ENCODE measurements around the gene TFAP2A. TPM values are rescaled to one million over a fixed set of nuclear protein-coding genes. Genes with fewer than 3 reads are reported as not detected.

TFAP2A gene
- polyA plus RNA-seq, 3 donors: not detected

DNA sequence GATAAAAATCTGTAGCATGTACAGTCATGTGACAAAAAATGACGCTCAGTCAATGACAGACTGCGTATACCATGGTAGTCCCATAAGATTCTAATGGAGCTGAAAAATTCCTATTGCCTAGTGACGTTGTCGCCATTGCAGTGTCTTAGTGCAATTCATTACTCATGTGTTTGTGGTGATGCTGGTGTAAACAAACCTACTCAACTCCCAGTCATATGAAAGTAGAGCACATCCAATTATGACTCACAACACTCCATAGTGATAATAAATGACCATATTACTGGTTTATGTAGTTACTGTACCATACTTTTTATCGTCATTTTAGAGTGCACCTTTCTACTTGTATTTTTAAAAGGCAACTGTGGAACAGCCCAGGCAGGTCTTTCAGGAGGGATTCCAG lies 45.0 kb downstream of the TFAP2A start:
- Mint-ChIP-seq H3K27me3 (ENCODE audit: low read depth in 3 of 3) (peaks cover 7 to 14% (median 12%) of the 10 kb centered on the region in 3 donors), H3K4me1 (no peaks in the 10 kb centered on the region)

DNA sequence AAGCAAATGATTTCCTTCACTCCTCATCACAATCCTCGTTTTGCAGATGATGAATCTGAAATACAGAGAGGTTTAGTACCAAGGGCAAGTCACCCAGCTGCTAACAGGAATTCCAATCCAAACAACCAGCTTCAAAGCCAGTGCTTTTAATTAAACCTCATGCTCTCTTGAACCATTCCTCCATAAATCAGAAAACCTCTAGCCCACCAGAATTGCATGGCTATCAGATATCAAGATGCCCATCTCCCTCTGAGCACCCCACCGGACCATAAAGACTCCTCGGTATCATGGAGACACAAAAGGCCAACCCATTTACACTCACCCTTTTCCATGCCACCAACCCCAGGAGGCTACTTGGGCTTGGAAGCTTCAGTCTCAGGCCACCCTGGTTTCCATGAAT lies 46.0 kb downstream of the TFAP2A start:
- Mint-ChIP-seq H3K27ac (no peak overlapping the region), H3K27me3 (ENCODE audit: low read depth in 3 of 3) (peaks cover 5 to 14% (median 9%) of the 10 kb centered on the region in 3 donors), H3K4me3 (no peak overlapping the region), H3K9me3 (peaks cover 0 to 12% (median 5%) of the 10 kb centered on the region in 7 donors), H3K36me3 (no peaks in the 10 kb centered on the region), H3K4me1 (no peaks in the 10 kb centered on the region)
- no peaks in the 10 kb centered on the region for H3K9me3 ChIP-seq (replicated peaks in 1 of 2; ENCODE audit: control insufficient read depth in 1 of 2, insufficient read depth in 1 of 2, low read length in 2 of 2)
- H4K20me1 ChIP-seq (ENCODE audit: insufficient read depth, low read length): no peaks in the 10 kb centered on the region
- TF ChIP-seq, protein P1, sequence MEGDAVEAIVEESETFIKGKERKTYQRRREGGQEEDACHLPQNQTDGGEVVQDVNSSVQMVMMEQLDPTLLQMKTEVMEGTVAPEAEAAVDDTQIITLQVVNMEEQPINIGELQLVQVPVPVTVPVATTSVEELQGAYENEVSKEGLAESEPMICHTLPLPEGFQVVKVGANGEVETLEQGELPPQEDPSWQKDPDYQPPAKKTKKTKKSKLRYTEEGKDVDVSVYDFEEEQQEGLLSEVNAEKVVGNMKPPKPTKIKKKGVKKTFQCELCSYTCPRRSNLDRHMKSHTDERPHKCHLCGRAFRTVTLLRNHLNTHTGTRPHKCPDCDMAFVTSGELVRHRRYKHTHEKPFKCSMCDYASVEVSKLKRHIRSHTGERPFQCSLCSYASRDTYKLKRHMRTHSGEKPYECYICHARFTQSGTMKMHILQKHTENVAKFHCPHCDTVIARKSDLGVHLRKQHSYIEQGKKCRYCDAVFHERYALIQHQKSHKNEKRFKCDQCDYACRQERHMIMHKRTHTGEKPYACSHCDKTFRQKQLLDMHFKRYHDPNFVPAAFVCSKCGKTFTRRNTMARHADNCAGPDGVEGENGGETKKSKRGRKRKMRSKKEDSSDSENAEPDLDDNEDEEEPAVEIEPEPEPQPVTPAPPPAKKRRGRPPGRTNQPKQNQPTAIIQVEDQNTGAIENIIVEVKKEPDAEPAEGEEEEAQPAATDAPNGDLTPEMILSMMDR (IDR thresholded peaks at IDR 0.05): no peak
- intact Hi-C loops (cut with micrococcal nuclease): no loop called here
- no peaks in the 10 kb centered on the region for H3K79me2 ChIP-seq (ENCODE audit: insufficient read depth, low read length)
- H3K4me1 ChIP-seq (ENCODE audit: control insufficient read depth in 1 of 2, insufficient read depth in 2 of 2, low read length in 2 of 2): no peaks in the 10 kb centered on the region
- no peaks in the 10 kb centered on the region for H3K36me3 ChIP-seq (replicated peaks in 1 of 2; ENCODE audit: control insufficient read depth in 1 of 2, insufficient read depth in 2 of 2, low read length in 2 of 2)
- no peak overlapping the region for H3K4me2 ChIP-seq (replicated peaks; ENCODE audit: extremely low read depth, low read length, poor library complexity, severe bottlenecking)
- no peak overlapping the region for H3K9ac ChIP-seq (ENCODE audit: insufficient read depth, low read length, poor library complexity, severe bottlenecking)
- no peak for DNase-seq
- WGBS (ENCODE audit: insufficient coverage): 91% methylated on average over 2 of the region's 3 CpGs
- no peak overlapping the region for H3K4me3 ChIP-seq (replicated peaks in 1 of 3; ENCODE audit: low read depth in 2 of 3, low read length in 3 of 3)
- H3K27ac ChIP-seq (ENCODE audit: low read depth in 1 of 2, low read length in 2 of 2): no peak overlapping the region
- H3K27me3 ChIP-seq (ENCODE audit: control insufficient read depth in 2 of 2, insufficient read depth in 2 of 2, low read length in 2 of 2): peaks cover 0 to 4% of the 10 kb centered on the region in 2 donors
- H2AFZ ChIP-seq (ENCODE audit: insufficient read depth, low read depth, low read length, poor library complexity, severe bottlenecking): no peak overlapping the region

More for the DNA sequence above, 45.0 kb downstream of the TFAP2A start:
- no peak overlapping the region for H3K4me3 Mint-ChIP-seq
- peaks cover 0 to 9% (median 4%) of the 10 kb centered on the region in 7 donors for H3K9me3 Mint-ChIP-seq
- Histone ChIP-seq H3K36me3 (replicated peaks in 1 of 2; ENCODE audit: control insufficient read depth in 1 of 2, insufficient read depth in 2 of 2, low read length in 2 of 2) (no peaks in the 10 kb centered on the region), H3K79me2 (ENCODE audit: insufficient read depth, low read length) (no peaks in the 10 kb centered on the region), H3K4me2 (replicated peaks; ENCODE audit: extremely low read depth, low read length, poor library complexity, severe bottlenecking) (no peak overlapping the region), H4K20me1 (ENCODE audit: insufficient read depth, low read length) (no peaks in the 10 kb centered on the region), H3K4me3 (replicated peaks in 1 of 3; ENCODE audit: low read depth in 2 of 3, low read length in 3 of 3) (no peak overlapping the region), H3K9me3 (replicated peaks in 1 of 2; ENCODE audit: control insufficient read depth in 1 of 2, insufficient read depth in 1 of 2, low read length in 2 of 2) (no peaks in the 10 kb centered on the region), H3K4me1 (ENCODE audit: control insufficient read depth in 1 of 2, insufficient read depth in 2 of 2, low read length in 2 of 2) (no peaks in the 10 kb centered on the region), H3K9ac (ENCODE audit: insufficient read depth, low read length, poor library complexity, severe bottlenecking) (no peak overlapping the region), H2AFZ (ENCODE audit: insufficient read depth, low read depth, low read length, poor library complexity, severe bottlenecking) (no peak overlapping the region), H3K27me3 (ENCODE audit: control insufficient read depth in 2 of 2, insufficient read depth in 2 of 2, low read length in 2 of 2) (peaks cover 0 to 4% of the 10 kb centered on the region in 2 donors), H3K27ac (ENCODE audit: low read depth in 1 of 2, low read length in 2 of 2) (no peak overlapping the region)
- no peak for DNase-seq
- H3K27ac Mint-ChIP-seq: no peak overlapping the region
- H3K36me3 Mint-ChIP-seq: no peaks in the 10 kb centered on the region
- TF ChIP-seq, protein P1 (IDR thresholded peaks at IDR 0.05): no peak
- intact Hi-C loops (cut with micrococcal nuclease): no loop called here
- no CpG with 5 or more reads among the region's 5 CpGs for WGBS (ENCODE audit: insufficient coverage)
